Lung (tissue), 12 donors: ENCODE data around the gene CDCP2. TPM values are rescaled to one million over a fixed set of nuclear protein-coding genes. Genes with fewer than 3 reads are reported as not detected.

Source experiments
- ATAC-seq: fragments of 200-7000 bp; cut with Tn5 transposase; one replicate; pipeline ENCODE4 v1.9.1; 2020; ENCODE audit warnings: moderate number of reproducible peaks; ENCODE audit not compliant: insufficient read depth, low FRiP score
- DNase-seq, 3 donors: peaks; one replicate each; pipeline ENCODE4 v3.0.0-alpha.2; 2013 to 2017
- H3K27ac ChIP-seq, 2 donors: one replicate each; pipeline ENCODE4 v1.5.1; 2013; ENCODE audit warnings: mild to moderate bottlenecking in 2 of 2, moderate library complexity in 2 of 2, control low read depth in 1 of 2, inconsistent platforms in 1 of 2, low read depth in 1 of 2, low read length in 1 of 2
- H3K27me3 ChIP-seq, 3 donors: one replicate each; pipeline ENCODE4 v1.5.1; 2013; ENCODE audit warnings: low read length in 2 of 3; ENCODE audit not compliant: control insufficient read depth in 3 of 3, insufficient read depth in 3 of 3
- H3K36me3 ChIP-seq, 4 donors: one replicate each; pipeline ENCODE4 v1.5.1; 2013; ENCODE audit warnings: low read length in 4 of 4, mild to moderate bottlenecking in 1 of 4, moderate library complexity in 1 of 4; ENCODE audit not compliant: control insufficient read depth in 4 of 4, insufficient read depth in 4 of 4
- H3K4me1 ChIP-seq, 5 donors: one replicate each; pipeline ENCODE4 v1.5.1; 2013; ENCODE audit warnings: low read length in 5 of 5, mild to moderate bottlenecking in 2 of 5, moderate library complexity in 1 of 5; ENCODE audit not compliant: control insufficient read depth in 5 of 5, insufficient read depth in 5 of 5
- H3K4me3 ChIP-seq: one replicate; pipeline ENCODE4 v1.5.1; 2013; ENCODE audit warnings: mild to moderate bottlenecking, control low read depth, moderate library complexity
- H3K9ac ChIP-seq, 2 donors: one replicate each; pipeline ENCODE4 v1.5.1; 2013; ENCODE audit warnings: low read length in 2 of 2, control low read depth in 1 of 2; ENCODE audit not compliant: insufficient read depth in 1 of 2
- H3K9me3 ChIP-seq, 4 donors: one replicate each; pipeline ENCODE4 v1.5.1; 2013; ENCODE audit warnings: low read length in 3 of 4, mild to moderate bottlenecking in 1 of 4, moderate library complexity in 1 of 4; ENCODE audit not compliant: control insufficient read depth in 4 of 4, insufficient read depth in 3 of 4
- CTCF ChIP-seq: IDR thresholded peaks from 2 replicates; pipeline ENCODE4 v1.5.1; 2012; ENCODE audit warnings: mild to moderate bottlenecking; ENCODE audit errors: control extremely low read depth, extremely low read depth
- WGBS, 2 donors: extraction: QIAGEN DNeasy Blood & Tissue Kit; methylation state at CpG; one replicate each; pipeline ENCODE4 v1.1.7; 2013; 5-methylcytosine and 5-hydroxymethylcytosine counted together
- polyA plus RNA-seq, 2 donors: library from polyadenylated mRNA; stranded (reverse); fragments of 200-250 nt; gene quantifications; one replicate each; pipeline ENCODE4 v1.2.1, GENCODE V29; 2013
- total RNA-seq, 2 donors: library from RNA; depleted of rRNA in 1 of 2; stranded (reverse); fragments of >200 nt in 1 of 2; gene quantifications; one replicate each; pipeline ENCODE4 v1.2.1, GENCODE V29; 2014 to 2021
- donor health status: control.
- donor health status: control.
- donor health status: Bipolar disorder and iron deficiency.
- donor health status: healthy.
- donor health status: DM: yes; HTN: yes; CAD: no.

The CDCP2 gene
- total and polyA plus RNA-seq, 4 donors, result 0.02 to 0.28 (median 0.14) TPM; not detected in 1

GRCh38 chr1:54188291-54188690, 35.5 kb upstream of the CDCP2 start:
- H3K9ac ChIP-seq, result no peak overlapping the region
- no peaks in the 10 kb centered on the region for H3K9me3 ChIP-seq
- no peak overlapping the region for H3K4me3 ChIP-seq
- no peak for DNase-seq
- peaks cover 3 to 18% (median 6%) of the 10 kb centered on the region in 4 donors for H3K36me3 ChIP-seq
- H3K27me3 ChIP-seq, result no peaks in the 10 kb centered on the region
- no peak overlapping the region for H3K27ac ChIP-seq
- TF ChIP-seq CTCF, result no peak
- no peak for ATAC-seq
- WGBS, 2 donors, result 77 to 80% methylated on average over 1 of the region's 1 CpG
- no peaks in the 10 kb centered on the region for H3K4me1 ChIP-seq

DNA sequence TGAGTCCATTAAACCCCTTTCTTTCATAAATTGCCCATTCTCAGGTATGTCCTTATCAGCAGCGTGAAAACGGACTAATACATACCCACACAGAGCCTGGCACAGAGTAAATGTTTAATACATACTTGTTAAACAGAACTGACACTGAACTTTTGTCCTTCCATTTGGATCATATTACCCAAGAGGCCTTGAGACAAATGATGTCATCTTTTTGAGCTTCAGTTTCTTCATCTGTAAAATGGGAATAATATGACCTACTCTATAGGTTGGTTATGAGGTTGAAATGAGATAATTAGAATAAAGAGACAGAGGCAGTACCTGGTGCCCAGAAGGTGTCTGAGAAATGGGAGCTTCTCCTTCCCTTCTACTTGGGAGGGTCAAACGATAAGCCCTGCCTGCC, 33.3 kb upstream of the CDCP2 start:
- no peak for DNase-seq
- Histone ChIP-seq H3K9ac (no peak overlapping the region), H3K36me3 (peaks cover 3 to 15% (median 9%) of the 10 kb centered on the region in 4 donors), H3K27ac (no peak overlapping the region), H3K27me3 (no peaks in the 10 kb centered on the region), H3K4me1 (no peaks in the 10 kb centered on the region), H3K4me3 (no peak overlapping the region), H3K9me3 (peaks cover 0 to 2% (median 0%) of the 10 kb centered on the region in 4 donors)
- ATAC-seq, result no peak
- 93 to 96% methylated on average over 3 of the region's 3 CpGs for WGBS, 2 donors
- TF ChIP-seq CTCF, result no peak

DNA sequence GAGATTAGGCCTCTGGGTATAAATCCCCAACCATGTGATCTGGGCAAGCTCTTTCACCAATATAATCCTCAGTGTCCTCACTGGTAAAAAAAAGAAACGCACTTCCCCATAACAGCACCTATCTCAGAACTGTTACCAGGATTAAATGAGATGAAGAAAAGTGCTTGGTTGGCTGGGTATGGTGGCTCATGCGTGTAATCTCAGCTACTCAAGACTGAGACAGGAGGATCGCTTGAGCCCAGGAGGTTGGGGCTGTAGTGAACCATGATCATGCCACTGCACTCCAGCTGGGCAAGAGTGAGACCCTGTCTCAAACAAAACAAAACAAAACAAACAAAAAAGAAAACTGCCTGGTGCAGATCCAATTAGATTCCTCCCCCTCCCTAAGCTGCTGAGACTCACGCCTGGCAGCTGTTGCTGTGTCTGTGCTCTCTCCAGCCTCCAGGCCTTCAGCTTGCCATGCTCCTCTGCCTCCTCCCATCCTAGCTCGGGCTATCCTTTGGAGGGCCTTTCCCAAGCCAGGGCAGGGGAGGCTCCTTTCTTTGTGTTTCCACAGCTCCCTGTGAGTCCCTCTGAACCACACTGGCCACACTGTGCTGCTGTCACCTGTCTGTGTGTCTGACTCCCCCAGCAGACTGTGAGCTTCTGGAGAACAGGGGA, 28.0 kb upstream of the CDCP2 start:
- Histone ChIP-seq H3K4me3 (no peak overlapping the region), H3K27me3 (no peaks in the 10 kb centered on the region), H3K9ac (no peak overlapping the region), H3K9me3 (peaks cover 0 to 2% (median 0%) of the 10 kb centered on the region in 4 donors), H3K36me3 (peaks cover 0 to 18% (median 9%) of the 10 kb centered on the region in 4 donors), H3K27ac (no peak overlapping the region), H3K4me1 (no peaks in the 10 kb centered on the region)
- no peak for ATAC-seq
- peak; percentile 26 to 44 (median 34) for DNase-seq
- no peak for TF ChIP-seq CTCF
- 94 to 97% methylated on average over 5 of the region's 5 CpGs for WGBS, 2 donors
